GM12878 (cell line): ENCODE results near the gene CBLB.

Experiments used
- BRCA1 ChIP-seq: IDR thresholded peaks from 2 replicates; pipeline ENCODE4 v1.6.1; 2011; ENCODE audit warnings: low read depth, low read length, improper control_type of control experiment
- CREB1 ChIP-seq: IDR thresholded peaks from 2 replicates; pipeline ENCODE4 v1.6.1; 2012; ENCODE audit warnings: low read depth, mild to moderate bottlenecking, inconsistent platforms
- EZH2 ChIP-seq: IDR thresholded peaks from 2 replicates; pipeline ENCODE4 v1.6.1; 2012; ENCODE audit warnings: low read depth, mild to moderate bottlenecking, control low read depth, inconsistent platforms, low read length, borderline replicate concordance; ENCODE audit not compliant: control insufficient read depth
- GABPA ChIP-seq: IDR thresholded peaks from 2 replicates; pipeline ENCODE4 v1.6.1; 2014; ENCODE audit warnings: antibody characterized with exemption, low read depth, mild to moderate bottlenecking, inconsistent platforms
- NFYB ChIP-seq: IDR thresholded peaks from 2 replicates; pipeline ENCODE4 v1.6.1; 2011; ENCODE audit warnings: low read depth, mild to moderate bottlenecking, low read length, improper control_type of control experiment, moderate library complexity; ENCODE audit not compliant: insufficient read depth
- PAX5 ChIP-seq: IDR thresholded peaks from 2 replicates; pipeline ENCODE4 v1.6.1; 2011; ENCODE audit warnings: low read depth, low read length, borderline replicate concordance
- POLR2A ChIP-seq: IDR thresholded peaks from 2 replicates; pipeline ENCODE4 v1.6.1; 2011; ENCODE audit warnings: low read depth, mild to moderate bottlenecking, low read length
- RAD21 ChIP-seq: IDR thresholded peaks from 2 replicates; pipeline ENCODE4 v1.6.1; 2011; ENCODE audit warnings: mild to moderate bottlenecking, low read depth, low read length, moderate library complexity; ENCODE audit not compliant: insufficient read depth
- ZSCAN29 ChIP-seq: fragments of 450-650 bp; IDR thresholded peaks from 2 replicates; pipeline ENCODE4 v1.6.1; 2017; ENCODE audit warnings: mild to moderate bottlenecking, moderate library complexity
- TF ChIP-seq, protein P1 (sequence below), 3 experiments: IDR thresholded peaks in 2 of 3; conservative IDR thresholded peaks in 1 of 3; 2 replicates each; pipeline ENCODE4 v1.5.1; 2011; ENCODE audit warnings: low read depth in 3 of 3, low read length in 3 of 3, mild to moderate bottlenecking in 3 of 3, control low read depth in 2 of 3, moderate library complexity in 2 of 3, inconsistent platforms in 1 of 3, mixed read lengths in 1 of 3; ENCODE audit not compliant: control insufficient read depth in 2 of 3, insufficient read depth in 1 of 3; ENCODE audit errors: extremely low read depth in 1 of 3
- TF ChIP-seq, protein P2 (sequence below): fragments of 150-350 bp; IDR thresholded peaks from 2 replicates; pipeline ENCODE4 v1.6.1; 2016; ENCODE audit warnings: low read depth, low read length
- TF ChIP-seq, protein P3 (sequence below): fragments of 450-650 bp; formaldehyde crosslinking; IDR thresholded peaks from 2 replicates; pipeline ENCODE4 v1.5.0; 2022; ENCODE audit warnings: mild to moderate bottlenecking, missing genetic modification characterization
- TF ChIP-seq, protein P4 (sequence below): IDR thresholded peaks from 2 replicates; pipeline ENCODE4 v1.6.1; 2011; ENCODE audit warnings: low read depth, low read length, improper control_type of control experiment, borderline replicate concordance

DNA sequence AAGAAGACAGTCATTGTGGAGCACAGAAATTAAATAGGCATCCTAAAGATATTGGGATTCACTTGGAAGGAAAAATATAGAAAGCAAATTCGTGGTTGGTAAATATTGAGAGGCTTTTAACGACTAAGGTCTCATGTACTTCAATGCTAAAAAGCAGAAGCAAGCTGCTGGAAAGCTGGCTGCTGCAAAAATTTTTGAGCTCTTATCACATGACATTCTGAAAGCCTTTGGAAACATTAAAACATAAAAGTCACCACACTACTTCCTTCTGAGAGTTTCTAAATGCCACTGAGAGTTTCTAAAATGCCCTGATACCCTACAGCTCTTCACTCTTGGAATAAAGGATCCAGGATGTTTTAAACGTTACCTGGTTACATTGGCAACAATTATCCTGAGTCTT, 39.0 kb upstream of the CBLB start:
- no peak for TF ChIP-seq CREB1
- TF ChIP-seq, protein P1, sequence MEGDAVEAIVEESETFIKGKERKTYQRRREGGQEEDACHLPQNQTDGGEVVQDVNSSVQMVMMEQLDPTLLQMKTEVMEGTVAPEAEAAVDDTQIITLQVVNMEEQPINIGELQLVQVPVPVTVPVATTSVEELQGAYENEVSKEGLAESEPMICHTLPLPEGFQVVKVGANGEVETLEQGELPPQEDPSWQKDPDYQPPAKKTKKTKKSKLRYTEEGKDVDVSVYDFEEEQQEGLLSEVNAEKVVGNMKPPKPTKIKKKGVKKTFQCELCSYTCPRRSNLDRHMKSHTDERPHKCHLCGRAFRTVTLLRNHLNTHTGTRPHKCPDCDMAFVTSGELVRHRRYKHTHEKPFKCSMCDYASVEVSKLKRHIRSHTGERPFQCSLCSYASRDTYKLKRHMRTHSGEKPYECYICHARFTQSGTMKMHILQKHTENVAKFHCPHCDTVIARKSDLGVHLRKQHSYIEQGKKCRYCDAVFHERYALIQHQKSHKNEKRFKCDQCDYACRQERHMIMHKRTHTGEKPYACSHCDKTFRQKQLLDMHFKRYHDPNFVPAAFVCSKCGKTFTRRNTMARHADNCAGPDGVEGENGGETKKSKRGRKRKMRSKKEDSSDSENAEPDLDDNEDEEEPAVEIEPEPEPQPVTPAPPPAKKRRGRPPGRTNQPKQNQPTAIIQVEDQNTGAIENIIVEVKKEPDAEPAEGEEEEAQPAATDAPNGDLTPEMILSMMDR (IDR thresholded peaks at IDR 0.05 in 2 of 3, conservative IDR thresholded peaks at IDR 0.05 in 1 of 3; ENCODE audit: control insufficient read depth in 2 of 3, extremely low read depth in 1 of 3, insufficient read depth in 1 of 3, low read depth in 3 of 3, low read length in 3 of 3): no peak
- TF ChIP-seq BRCA1: no peak
- TF ChIP-seq, protein P2, sequence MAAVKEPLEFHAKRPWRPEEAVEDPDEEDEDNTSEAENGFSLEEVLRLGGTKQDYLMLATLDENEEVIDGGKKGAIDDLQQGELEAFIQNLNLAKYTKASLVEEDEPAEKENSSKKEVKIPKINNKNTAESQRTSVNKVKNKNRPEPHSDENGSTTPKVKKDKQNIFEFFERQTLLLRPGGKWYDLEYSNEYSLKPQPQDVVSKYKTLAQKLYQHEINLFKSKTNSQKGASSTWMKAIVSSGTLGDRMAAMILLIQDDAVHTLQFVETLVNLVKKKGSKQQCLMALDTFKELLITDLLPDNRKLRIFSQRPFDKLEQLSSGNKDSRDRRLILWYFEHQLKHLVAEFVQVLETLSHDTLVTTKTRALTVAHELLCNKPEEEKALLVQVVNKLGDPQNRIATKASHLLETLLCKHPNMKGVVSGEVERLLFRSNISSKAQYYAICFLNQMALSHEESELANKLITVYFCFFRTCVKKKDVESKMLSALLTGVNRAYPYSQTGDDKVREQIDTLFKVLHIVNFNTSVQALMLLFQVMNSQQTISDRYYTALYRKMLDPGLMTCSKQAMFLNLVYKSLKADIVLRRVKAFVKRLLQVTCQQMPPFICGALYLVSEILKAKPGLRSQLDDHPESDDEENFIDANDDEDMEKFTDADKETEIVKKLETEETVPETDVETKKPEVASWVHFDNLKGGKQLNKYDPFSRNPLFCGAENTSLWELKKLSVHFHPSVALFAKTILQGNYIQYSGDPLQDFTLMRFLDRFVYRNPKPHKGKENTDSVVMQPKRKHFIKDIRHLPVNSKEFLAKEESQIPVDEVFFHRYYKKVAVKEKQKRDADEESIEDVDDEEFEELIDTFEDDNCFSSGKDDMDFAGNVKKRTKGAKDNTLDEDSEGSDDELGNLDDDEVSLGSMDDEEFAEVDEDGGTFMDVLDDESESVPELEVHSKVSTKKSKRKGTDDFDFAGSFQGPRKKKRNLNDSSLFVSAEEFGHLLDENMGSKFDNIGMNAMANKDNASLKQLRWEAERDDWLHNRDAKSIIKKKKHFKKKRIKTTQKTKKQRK: no peak
- no peak for TF ChIP-seq NFYB
- TF ChIP-seq ZSCAN29: no peak
- no peak for TF ChIP-seq EZH2
- no peak for TF ChIP-seq GABPA
- TF ChIP-seq PAX5: no peak
- no peak for TF ChIP-seq POLR2A
- TF ChIP-seq, protein P3, sequence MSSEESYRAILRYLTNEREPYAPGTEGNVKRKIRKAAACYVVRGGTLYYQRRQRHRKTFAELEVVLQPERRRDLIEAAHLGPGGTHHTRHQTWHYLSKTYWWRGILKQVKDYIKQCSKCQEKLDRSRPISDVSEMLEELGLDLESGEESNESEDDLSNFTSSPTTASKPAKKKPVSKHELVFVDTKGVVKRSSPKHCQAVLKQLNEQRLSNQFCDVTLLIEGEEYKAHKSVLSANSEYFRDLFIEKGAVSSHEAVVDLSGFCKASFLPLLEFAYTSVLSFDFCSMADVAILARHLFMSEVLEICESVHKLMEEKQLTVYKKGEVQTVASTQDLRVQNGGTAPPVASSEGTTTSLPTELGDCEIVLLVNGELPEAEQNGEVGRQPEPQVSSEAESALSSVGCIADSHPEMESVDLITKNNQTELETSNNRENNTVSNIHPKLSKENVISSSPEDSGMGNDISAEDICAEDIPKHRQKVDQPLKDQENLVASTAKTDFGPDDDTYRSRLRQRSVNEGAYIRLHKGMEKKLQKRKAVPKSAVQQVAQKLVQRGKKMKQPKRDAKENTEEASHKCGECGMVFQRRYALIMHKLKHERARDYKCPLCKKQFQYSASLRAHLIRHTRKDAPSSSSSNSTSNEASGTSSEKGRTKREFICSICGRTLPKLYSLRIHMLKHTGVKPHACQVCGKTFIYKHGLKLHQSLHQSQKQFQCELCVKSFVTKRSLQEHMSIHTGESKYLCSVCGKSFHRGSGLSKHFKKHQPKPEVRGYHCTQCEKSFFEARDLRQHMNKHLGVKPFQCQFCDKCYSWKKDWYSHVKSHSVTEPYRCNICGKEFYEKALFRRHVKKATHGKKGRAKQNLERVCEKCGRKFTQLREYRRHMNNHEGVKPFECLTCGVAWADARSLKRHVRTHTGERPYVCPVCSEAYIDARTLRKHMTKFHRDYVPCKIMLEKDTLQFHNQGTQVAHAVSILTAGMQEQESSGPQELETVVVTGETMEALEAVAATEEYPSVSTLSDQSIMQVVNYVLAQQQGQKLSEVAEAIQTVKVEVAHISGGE (CRISPR knock-in tag): no peak
- TF ChIP-seq, protein P4, sequence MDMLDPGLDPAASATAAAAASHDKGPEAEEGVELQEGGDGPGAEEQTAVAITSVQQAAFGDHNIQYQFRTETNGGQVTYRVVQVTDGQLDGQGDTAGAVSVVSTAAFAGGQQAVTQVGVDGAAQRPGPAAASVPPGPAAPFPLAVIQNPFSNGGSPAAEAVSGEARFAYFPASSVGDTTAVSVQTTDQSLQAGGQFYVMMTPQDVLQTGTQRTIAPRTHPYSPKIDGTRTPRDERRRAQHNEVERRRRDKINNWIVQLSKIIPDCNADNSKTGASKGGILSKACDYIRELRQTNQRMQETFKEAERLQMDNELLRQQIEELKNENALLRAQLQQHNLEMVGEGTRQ: no peak
- TF ChIP-seq RAD21: no peak
